Measurements from ENCODE around the gene CHFR. TPM values are rescaled to one million over a fixed set of nuclear protein-coding genes. Genes with fewer than 3 reads are reported as not detected.
A peak's percentile ranks its signal among the peaks of the same experiment; 100 is the strongest.

The CHFR gene
- total RNA-seq, 1 experiment from 2014 or later, result 53.3 TPM

- Histone ChIP-seq H3K56ac (ENCODE audit: insufficient read length, low read depth, low read length) (no peak overlapping the region), H2BK5ac (ENCODE audit: insufficient read length, low read length) (no peak overlapping the region), H2BK120ac (ENCODE audit: low read depth, low read length, poor library complexity, severe bottlenecking) (no peak overlapping the region), H3K79me1 (ENCODE audit: insufficient read depth, low read depth, low read length, poor library complexity, severe bottlenecking) (no peaks in the 10 kb centered on the region), H3T11ph (ENCODE audit: low read length) (no peak overlapping the region), H3K4me1 (ENCODE audit: insufficient read depth, low read length) (no peaks in the 10 kb centered on the region), H4K8ac (replicated peaks; ENCODE audit: insufficient read length, low read depth, low read length) (no peak overlapping the region), H2AFZ (ENCODE audit: low read length) (no peak overlapping the region), H3K79me2 (ENCODE audit: insufficient read depth, low read length) (no peaks in the 10 kb centered on the region), H3K4me2 (ENCODE audit: insufficient read depth, insufficient read length, low read length) (no peak overlapping the region), H3K27ac (ENCODE audit: insufficient read length, low read depth, low read length) (no peak overlapping the region), H3K9ac (ENCODE audit: extremely low read depth, insufficient read length, low read length) (no peak overlapping the region), H3K14ac (ENCODE audit: insufficient read depth, low read length) (no peak overlapping the region), H3K23me2 (ENCODE audit: insufficient read length, low read depth, low read length, poor library complexity, severe bottlenecking) (peaks cover 7% of the 10 kb centered on the region), H2AK5ac (ENCODE audit: insufficient read length, low read length) (no peak overlapping the region), H3K27me3 (ENCODE audit: insufficient read depth, low read length) (no peaks in the 10 kb centered on the region), H4K20me1 (ENCODE audit: control insufficient read depth, insufficient read depth, insufficient read length) (peaks cover 2% of the 10 kb centered on the region), H2BK20ac (ENCODE audit: low read depth, low read length, poor library complexity, severe bottlenecking) (no peak overlapping the region), H2BK15ac (ENCODE audit: low read depth, low read length) (no peak overlapping the region), H4K5ac (ENCODE audit: insufficient read length, low read depth, low read length) (no peak overlapping the region), H3K23ac (ENCODE audit: insufficient read length, low read depth, low read length) (no peak overlapping the region), H3K18ac (ENCODE audit: insufficient read length, low read depth, low read length) (no peak overlapping the region), H4K91ac (ENCODE audit: insufficient read length, low read depth, low read length) (no peak overlapping the region), H3K9me3 (ENCODE audit: control insufficient read depth, low read depth, low read length) (no peaks in the 10 kb centered on the region), H3K4ac (ENCODE audit: low read depth, low read length) (no peak overlapping the region), H2BK12ac (ENCODE audit: insufficient read length, low read depth, low read length) (no peak overlapping the region)
- no peak for DNase-seq
- H3K4me3 Mint-ChIP-seq, result 0 out of 5 replicates have a peak overlapping the region, but pooled peaks of 1 of the 2 experiments have one; percentile 56
- peaks cover 0 to 4% (median 3%) of the 10 kb centered on the region in 3 experiments; a peak in 4 of 7 replicates for H3K36me3 Mint-ChIP-seq (ENCODE audit: insufficient read depth in 1 of 3, low read depth in 3 of 3)
- H3K4me1 Mint-ChIP-seq, result peaks cover 5 to 14% of the 10 kb centered on the region in 2 experiments; a peak in 3 of 4 replicates
- peaks cover 13 to 20% of the 10 kb centered on the region in 2 experiments for H3K9me3 Mint-ChIP-seq
- no peak overlapping the region for H3K27ac Mint-ChIP-seq
- peaks cover 36% of the 10 kb centered on the region for H3K27me3 Mint-ChIP-seq (ENCODE audit: low read depth)
- WGBS (ENCODE audit: extremely low coverage, insufficient read length, low lambda C conversion rate), result no CpG with 5 or more reads among the region's 16 CpGs
- no peak for TF ChIP-seq CTCF (conservative IDR thresholded peaks at IDR 0.05)
Observed at GRCh38 chr12:132907216-132907615, 19.8 kb upstream of the CHFR start.

All from H9 (cell line).